ENCODE results near the gene MYH16. TPM values are rescaled to one million over a fixed set of nuclear protein-coding genes. Genes with fewer than 3 reads are reported as not detected.
"Not testable (repeated sequence)": the region's sequence is repeated elsewhere in the genome, so short reads cannot be mapped to it uniquely, and the experiment has no call there.

Gene MYH16
- total RNA-seq, 1 donor from 2014 or later, result not detected

GRCh38 chr7:99352247-99352646 is 79.6 kb downstream of the MYH16 start:
- no peaks in the 10 kb centered on the region for H3K4me1 ChIP-seq
- no peak overlapping the region for H3K27ac ChIP-seq
- DNase-seq (ENCODE audit: extremely low spot score in 2 of 2), result no peak
- no peaks in the 10 kb centered on the region for H3K27me3 ChIP-seq
- H3K9me3 ChIP-seq, result no peaks in the 10 kb centered on the region
- H3K4me3 ChIP-seq, result no peak overlapping the region
- intact Hi-C loops (cut with DNase I), result no loop called here
- TF ChIP-seq POLR2AphosphoS5 (IDR thresholded peaks at IDR 0.05; ENCODE audit: insufficient read depth in 1 of 2, low read depth in 1 of 2) (no peak), POLR2A (IDR thresholded peaks at IDR 0.05) (no peak)
- TF ChIP-seq, protein P1, sequence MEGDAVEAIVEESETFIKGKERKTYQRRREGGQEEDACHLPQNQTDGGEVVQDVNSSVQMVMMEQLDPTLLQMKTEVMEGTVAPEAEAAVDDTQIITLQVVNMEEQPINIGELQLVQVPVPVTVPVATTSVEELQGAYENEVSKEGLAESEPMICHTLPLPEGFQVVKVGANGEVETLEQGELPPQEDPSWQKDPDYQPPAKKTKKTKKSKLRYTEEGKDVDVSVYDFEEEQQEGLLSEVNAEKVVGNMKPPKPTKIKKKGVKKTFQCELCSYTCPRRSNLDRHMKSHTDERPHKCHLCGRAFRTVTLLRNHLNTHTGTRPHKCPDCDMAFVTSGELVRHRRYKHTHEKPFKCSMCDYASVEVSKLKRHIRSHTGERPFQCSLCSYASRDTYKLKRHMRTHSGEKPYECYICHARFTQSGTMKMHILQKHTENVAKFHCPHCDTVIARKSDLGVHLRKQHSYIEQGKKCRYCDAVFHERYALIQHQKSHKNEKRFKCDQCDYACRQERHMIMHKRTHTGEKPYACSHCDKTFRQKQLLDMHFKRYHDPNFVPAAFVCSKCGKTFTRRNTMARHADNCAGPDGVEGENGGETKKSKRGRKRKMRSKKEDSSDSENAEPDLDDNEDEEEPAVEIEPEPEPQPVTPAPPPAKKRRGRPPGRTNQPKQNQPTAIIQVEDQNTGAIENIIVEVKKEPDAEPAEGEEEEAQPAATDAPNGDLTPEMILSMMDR (IDR thresholded peaks at IDR 0.05), result no peak
- H3K36me3 ChIP-seq, result peaks cover 0 to 78% of the 10 kb centered on the region in 2 donors

- Histone ChIP-seq H3K27me3 (no peaks in the 10 kb centered on the region), H3K9me3 (no peaks in the 10 kb centered on the region), H3K4me1 (no peaks in the 10 kb centered on the region), H3K4me3 (no peak overlapping the region), H3K36me3 (peaks cover 0 to 89% of the 10 kb centered on the region in 2 donors), H3K27ac (no peak overlapping the region)
- TF ChIP-seq POLR2A (IDR thresholded peaks at IDR 0.05) (no peak), POLR2AphosphoS5 (IDR thresholded peaks at IDR 0.05; ENCODE audit: insufficient read depth in 1 of 2, low read depth in 1 of 2) (no peak)
- TF ChIP-seq, protein P1 (IDR thresholded peaks at IDR 0.05), result no peak
- intact Hi-C loops (cut with DNase I), result no loop called here
- DNase-seq (ENCODE audit: extremely low spot score in 2 of 2), result no peak
These were observed 82.5 kb downstream of the MYH16 start for GRCh38 chr7:99355098-99355497.

DNA sequence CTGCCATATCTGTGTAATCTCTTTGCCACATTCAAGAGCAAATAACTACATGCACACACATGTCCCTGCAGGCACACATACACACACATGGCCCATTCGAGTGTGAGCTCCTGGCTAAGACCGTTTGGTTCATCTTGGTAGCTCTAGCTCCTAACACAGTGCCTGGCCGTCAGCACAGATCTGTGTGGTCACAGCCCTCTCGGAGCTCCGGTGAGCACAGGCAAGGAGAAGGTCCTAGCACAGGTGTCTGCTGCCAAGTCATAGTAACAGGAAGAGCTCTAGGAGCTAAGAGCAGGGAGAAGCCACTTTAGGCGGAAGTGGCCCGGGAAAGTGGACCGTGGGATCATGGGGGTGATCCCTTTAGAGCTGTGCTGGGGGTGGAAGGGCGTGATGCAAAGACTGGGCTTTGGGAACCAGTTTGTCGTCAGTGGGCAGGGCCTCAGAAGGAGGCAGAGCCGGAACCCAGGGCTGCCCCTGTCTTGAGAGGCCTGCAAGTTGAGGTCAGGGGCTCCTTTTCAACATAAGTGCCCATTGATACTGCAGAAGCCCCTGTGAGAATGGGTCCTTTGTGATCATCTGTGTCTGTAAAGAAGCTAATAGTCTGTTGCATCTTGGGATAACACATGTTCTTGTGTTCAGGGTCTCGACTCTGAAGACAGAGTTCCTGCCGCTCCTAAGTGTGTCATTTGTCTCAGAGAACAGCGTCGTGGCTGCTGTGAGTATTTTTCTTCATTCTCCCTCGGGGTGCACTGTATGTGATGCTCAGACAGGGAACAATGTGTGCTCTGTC is 85.3 kb downstream of the MYH16 start:
- intact Hi-C loops (cut with DNase I), result no loop called here

DNA sequence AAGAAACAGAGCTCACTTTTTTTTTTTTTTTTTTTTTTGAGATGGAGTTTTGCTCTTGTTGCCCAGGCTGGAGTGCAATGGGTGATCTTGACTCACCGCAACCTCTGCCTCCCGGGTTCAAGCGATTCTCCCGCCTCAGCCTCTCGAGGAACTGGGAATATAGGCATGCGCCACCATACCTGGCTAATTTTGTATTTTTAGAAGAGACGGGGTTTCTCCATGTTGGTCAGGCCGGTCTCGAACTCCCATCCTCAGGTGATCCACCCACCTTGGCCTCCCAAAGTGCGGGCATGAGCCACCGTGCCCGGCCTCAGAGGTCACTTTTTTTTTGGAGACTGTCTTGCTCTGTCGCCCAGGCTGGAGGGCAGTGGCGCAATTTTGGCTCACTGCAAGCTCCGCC is 85.9 kb downstream of the MYH16 start:
- H3K4me3 ChIP-seq; intact Hi-C loops (cut with DNase I); H3K27ac ChIP-seq: not testable (repeated sequence)

More for the DNA sequence above, 85.3 kb downstream of the MYH16 start:
- Histone ChIP-seq H3K9me3 (no peaks in the 10 kb centered on the region), H3K4me1 (no peaks in the 10 kb centered on the region), H3K27me3 (no peaks in the 10 kb centered on the region), H3K27ac (no peak overlapping the region), H3K4me3 (no peak overlapping the region), H3K36me3 (peaks cover 0 to 87% of the 10 kb centered on the region in 2 donors)
- no peak for DNase-seq (ENCODE audit: extremely low spot score in 2 of 2)
- TF ChIP-seq POLR2AphosphoS5 (IDR thresholded peaks at IDR 0.05; ENCODE audit: insufficient read depth in 1 of 2, low read depth in 1 of 2), result no peak
- no peak for TF ChIP-seq POLR2A (IDR thresholded peaks at IDR 0.05)
- TF ChIP-seq, protein P1 (IDR thresholded peaks at IDR 0.05), result no peak

DNA sequence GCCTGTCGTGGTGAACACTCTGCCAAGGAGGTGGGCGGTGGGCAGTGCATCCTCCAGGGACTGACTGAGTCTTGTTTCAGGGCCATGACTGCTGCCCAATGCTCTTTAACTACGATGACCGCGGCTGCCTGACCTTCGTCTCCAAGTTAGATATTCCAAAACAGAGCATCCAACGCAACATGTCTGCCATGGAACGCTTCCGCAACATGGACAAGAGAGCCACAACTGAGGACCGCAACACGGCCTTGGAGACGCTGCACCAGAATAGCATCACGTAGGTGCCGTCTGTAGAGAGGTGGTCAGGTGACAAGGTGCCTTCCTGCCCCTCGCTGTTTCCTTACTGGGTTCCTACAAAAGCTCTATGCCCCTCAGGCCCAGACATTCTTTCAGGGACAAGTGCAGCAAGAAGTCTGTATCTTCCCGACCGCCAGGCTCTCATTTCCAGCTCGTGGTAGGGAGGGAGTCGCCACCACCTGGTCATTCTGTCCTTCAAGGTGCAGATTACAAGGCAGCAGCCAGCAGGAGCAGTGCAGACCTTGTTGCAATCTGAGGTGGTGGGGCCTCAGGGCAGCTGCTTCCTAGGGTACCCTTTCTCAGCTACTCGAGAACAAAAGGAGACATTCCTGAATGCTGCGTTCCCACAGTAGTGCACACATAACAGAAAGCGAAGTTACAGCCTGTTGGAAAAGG is 87.0 kb downstream of the MYH16 start:
- Histone ChIP-seq H3K4me1 (no peaks in the 10 kb centered on the region), H3K36me3 (peaks cover 0 to 87% of the 10 kb centered on the region in 2 donors), H3K9me3 (no peaks in the 10 kb centered on the region), H3K4me3 (no peak overlapping the region), H3K27ac (no peak overlapping the region), H3K27me3 (no peaks in the 10 kb centered on the region)
- intact Hi-C loops (cut with DNase I), result no loop called here
- no peak for DNase-seq (ENCODE audit: extremely low spot score in 2 of 2)
- TF ChIP-seq POLR2AphosphoS5 (IDR thresholded peaks at IDR 0.05; ENCODE audit: insufficient read depth in 1 of 2, low read depth in 1 of 2), result no peak
- TF ChIP-seq POLR2A (IDR thresholded peaks at IDR 0.05), result no peak
- TF ChIP-seq, protein P1 (IDR thresholded peaks at IDR 0.05), result no peak

More for the DNA sequence above, 85.9 kb downstream of the MYH16 start:
- peaks cover 0 to 87% of the 10 kb centered on the region in 2 donors for H3K36me3 ChIP-seq
- DNase-seq (ENCODE audit: extremely low spot score in 2 of 2); H3K27me3 ChIP-seq; H3K9me3 ChIP-seq; H3K4me1 ChIP-seq: not testable (repeated sequence)

Other genes with a start within 250 kb of the MYH16 start
- gene SMURF1, start 128.7 kb upstream of the MYH16 start, total RNA-seq, result 30.0 TPM
- not detected for gene KPNA7, start 64.7 kb upstream of the MYH16 start, total RNA-seq
- gene ARPC1A, start 53.1 kb downstream of the MYH16 start, total RNA-seq, result 106 TPM
- 114 TPM for gene ARPC1B, start 101.9 kb downstream of the MYH16 start, total RNA-seq
- gene PDAP1, start 135.8 kb downstream of the MYH16 start, total RNA-seq, result 48.1 TPM
- gene BUD31, start 136.1 kb downstream of the MYH16 start, total RNA-seq, result 52.3 TPM
- gene PTCD1, start 166.0 kb downstream of the MYH16 start, total RNA-seq, result 6.1 TPM
- 23.8 TPM for gene CPSF4, start 166.1 kb downstream of the MYH16 start, total RNA-seq
- gene ATP5MF, start 193.3 kb downstream of the MYH16 start, total RNA-seq, result 463 TPM
- gene ZNF789, start 200.1 kb downstream of the MYH16 start, total RNA-seq, result 14.5 TPM
- gene ZNF394, start 227.4 kb downstream of the MYH16 start, total RNA-seq, result 36.1 TPM
- 7.1 TPM for gene ZKSCAN5, start 231.8 kb downstream of the MYH16 start, total RNA-seq

Measured in vagina (tissue), 2 donors.